Activated naive CD4-positive, alpha-beta T cell treated with anti-CD3 and anti-CD28 coated beads, Interleukin-2, amount 50 U/mL, for 72 hours (primary cell): ENCODE data around the gene MRPL37. TPM values are rescaled to one million over a fixed set of nuclear protein-coding genes. Genes with fewer than 3 reads are reported as not detected.
"Not testable (repeated sequence)": the region's sequence is repeated elsewhere in the genome, so short reads cannot be mapped to it uniquely, and the experiment has no call there.

ENCODE experiments used
- ATAC-seq, 2 donors: fragments of 150-1000 bp; cut with Tn5 transposase; 2 replicates each; pipeline ENCODE4 v1.10.0; 2021; ENCODE audit warnings: mild to moderate bottlenecking in 2 of 2, moderate library complexity in 2 of 2
- DNase-seq, 2 donors: peaks; one replicate each; pipeline ENCODE4 v3.0.0; 2021 to 2022; ENCODE audit warnings: low spot score in 2 of 2
- H3K27ac Mint-ChIP-seq, 2 donors: one replicate each; pipeline ENCODE4 v1.8.0; 2022; ENCODE audit warnings: mild to moderate bottlenecking in 2 of 2, mixed read lengths in 2 of 2
- H3K36me3 Mint-ChIP-seq, 2 donors: one replicate each; pipeline ENCODE4 v1.8.0; 2022; ENCODE audit warnings: mixed read lengths in 2 of 2
- H3K9me3 Mint-ChIP-seq, 2 donors: one replicate each; pipeline ENCODE4 v1.8.0; 2022; ENCODE audit warnings: mixed read lengths in 2 of 2
- total RNA-seq, 2 donors: library from RNA; stranded (reverse); gene quantifications; one replicate each; pipeline ENCODE4 v1.2.3, GENCODE V29; 2022

The MRPL37 gene
- total RNA-seq, 2 donors from 2014 or later, result 169 to 186 TPM

GRCh38 chr1:54225378-54225777 lies 25.4 kb downstream of the MRPL37 start:
- no peak for ATAC-seq
- H3K36me3 Mint-ChIP-seq, result no peaks in the 10 kb centered on the region

DNA sequence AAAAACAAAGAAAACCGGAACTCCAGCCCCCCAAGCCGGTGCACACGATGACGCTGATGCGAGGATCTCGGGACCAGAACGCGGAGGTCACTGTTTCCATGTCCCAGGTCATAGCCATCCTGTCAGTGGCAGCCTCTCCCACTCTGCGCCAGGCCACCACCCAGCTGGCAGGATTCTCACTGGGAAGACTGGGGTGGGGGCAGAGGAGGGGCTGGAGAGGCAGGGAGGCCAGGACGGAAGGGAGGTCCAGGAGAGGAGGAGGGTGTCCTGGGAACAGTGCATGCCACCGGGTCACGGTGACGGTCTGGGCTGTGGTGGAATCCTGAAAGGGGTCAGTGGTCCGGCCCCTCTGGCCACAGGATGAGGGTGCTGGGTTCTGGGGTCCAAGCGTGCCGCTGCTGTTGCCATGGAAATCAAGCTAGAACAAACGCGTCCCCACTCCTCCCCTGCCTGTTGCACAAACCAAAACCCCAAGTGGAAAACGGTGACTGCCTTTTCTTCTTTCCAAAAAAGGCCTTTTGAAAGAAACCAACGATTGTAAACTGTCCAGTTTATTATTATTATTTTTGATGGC lies 26.1 kb downstream of the MRPL37 start:
- peak overlapping the region in 1 of 2 donors; percentile 44 for H3K27ac Mint-ChIP-seq
- no peaks in the 10 kb centered on the region for H3K36me3 Mint-ChIP-seq
- ATAC-seq, result no peak
- H3K9me3 Mint-ChIP-seq, result no peaks in the 10 kb centered on the region
- no peak for DNase-seq

More at GRCh38 chr1:54225378-54225777, 25.4 kb downstream of the MRPL37 start:
- peak overlapping the region in 1 of 2 donors; percentile 44 for H3K27ac Mint-ChIP-seq
- no peaks in the 10 kb centered on the region for H3K9me3 Mint-ChIP-seq
- DNase-seq, result no peak

- H3K27ac Mint-ChIP-seq, result peak overlapping the region; percentile 74 to 76
- H3K36me3 Mint-ChIP-seq, result no peaks in the 10 kb centered on the region
- DNase-seq, result no peak
- H3K9me3 Mint-ChIP-seq, result no peaks in the 10 kb centered on the region
- ATAC-seq, result no peak
Observed at GRCh38 chr1:54227091-54227602, 27.2 kb downstream of the MRPL37 start.

GRCh38 chr1:54227891-54228310 lies 27.9 kb downstream of the MRPL37 start:
- H3K27ac Mint-ChIP-seq, result peak overlapping the region; percentile 72 to 76
- no peaks in the 10 kb centered on the region for H3K9me3 Mint-ChIP-seq
- peaks cover 0 to 5% of the 10 kb centered on the region in 2 donors for H3K36me3 Mint-ChIP-seq
- no peak for ATAC-seq
- no peak for DNase-seq

- peak overlapping the region in 1 of 2 donors; percentile 76 for H3K27ac Mint-ChIP-seq
- ATAC-seq, result no peak
- no peaks in the 10 kb centered on the region for H3K9me3 Mint-ChIP-seq
- peaks cover 0 to 6% of the 10 kb centered on the region in 2 donors for H3K36me3 Mint-ChIP-seq
- DNase-seq, result no peak
Observed at GRCh38 chr1:54228638-54229079, 28.7 kb downstream of the MRPL37 start.

GRCh38 chr1:54229281-54229891 lies 29.4 kb downstream of the MRPL37 start:
- H3K36me3 Mint-ChIP-seq, result peaks cover 0 to 6% of the 10 kb centered on the region in 2 donors
- peak; percentile 34 to 71 for ATAC-seq
- H3K9me3 Mint-ChIP-seq, result no peaks in the 10 kb centered on the region
- H3K27ac Mint-ChIP-seq, result peak overlapping the region; percentile 76 to 78
- DNase-seq, result no peak

- peaks cover 0 to 10% of the 10 kb centered on the region in 2 donors for H3K36me3 Mint-ChIP-seq
- DNase-seq (peak in 1 of 2 donors; percentile 44), ATAC-seq (peak; percentile 46 to 68)
- peak overlapping the region; percentile 7 to 76 for H3K27ac Mint-ChIP-seq
- no peaks in the 10 kb centered on the region for H3K9me3 Mint-ChIP-seq
Observed at GRCh38 chr1:54230507-54231339, 30.8 kb downstream of the MRPL37 start.

DNA sequence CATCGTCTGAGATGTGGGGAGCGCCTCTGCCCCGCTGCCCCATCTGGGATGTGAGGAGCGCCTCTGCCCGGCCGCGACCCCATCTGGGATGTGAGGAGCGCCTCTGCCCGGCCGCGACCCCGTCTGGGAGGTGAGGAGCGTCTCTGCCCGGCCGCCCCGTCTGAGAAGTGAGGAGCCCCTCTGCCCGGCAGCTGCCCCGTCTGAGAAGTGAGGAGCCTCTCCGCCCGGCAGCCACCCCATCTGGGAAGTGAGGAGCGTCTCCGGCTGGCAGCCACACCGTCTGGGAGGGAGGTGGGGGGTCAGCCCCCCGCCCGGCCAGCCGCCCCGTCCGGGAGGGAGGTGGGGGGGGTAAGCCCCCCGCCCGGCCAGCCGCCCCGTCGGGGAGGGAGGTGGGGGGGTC lies 33.2 kb downstream of the MRPL37 start:
- not testable (repeated sequence) for ATAC-seq, H3K27ac Mint-ChIP-seq, DNase-seq, H3K9me3 Mint-ChIP-seq
- peaks cover 4 to 10% of the 10 kb centered on the region in 2 donors for H3K36me3 Mint-ChIP-seq

DNA sequence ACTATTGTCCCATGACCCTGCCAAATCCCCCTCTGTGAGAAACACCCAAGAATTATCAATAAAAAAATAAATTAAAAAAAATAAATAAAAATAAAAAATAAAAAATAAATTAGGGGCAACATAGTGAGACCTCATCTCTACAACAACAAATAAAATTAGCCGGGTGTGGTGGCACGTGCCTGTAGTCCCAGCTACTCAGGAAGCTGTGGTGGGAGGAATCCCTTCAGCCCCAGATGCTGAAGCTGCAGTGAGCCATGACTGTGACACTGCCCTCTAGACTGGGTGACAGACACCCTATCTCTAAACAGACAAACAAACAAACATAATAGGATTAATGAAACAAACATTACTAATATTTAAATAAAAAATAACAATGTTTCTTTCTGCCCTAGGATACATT lies 34.3 kb downstream of the MRPL37 start:
- Mint-ChIP-seq H3K36me3 (peaks cover 4 to 10% of the 10 kb centered on the region in 2 donors), H3K9me3 (no peaks in the 10 kb centered on the region), H3K27ac (no peak overlapping the region)
- DNase-seq (no peak), ATAC-seq (no peak)

DNA sequence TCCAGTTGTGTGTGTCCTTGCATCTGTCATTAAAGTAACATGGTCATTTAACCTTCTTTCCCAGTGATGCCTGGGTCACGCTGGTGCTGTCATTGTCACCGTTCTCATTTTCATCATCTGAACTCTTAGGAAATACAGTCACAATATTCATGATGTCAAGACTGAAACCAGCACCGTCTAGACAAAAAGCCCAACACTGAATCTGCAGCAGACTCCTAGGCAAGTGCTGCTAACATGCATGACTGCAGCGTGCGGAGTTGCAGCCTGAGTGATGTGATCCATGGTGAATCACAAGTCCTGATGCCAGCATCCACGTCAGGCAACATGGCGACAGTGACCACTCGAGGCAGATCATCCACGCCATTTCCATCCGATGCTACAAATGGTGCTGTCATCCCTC lies 37.6 kb downstream of the MRPL37 start:
- Mint-ChIP-seq H3K9me3 (no peaks in the 10 kb centered on the region), H3K36me3 (peaks cover 4 to 8% of the 10 kb centered on the region in 2 donors), H3K27ac (no peak overlapping the region)
- ATAC-seq (no peak), DNase-seq (no peak)

DNA sequence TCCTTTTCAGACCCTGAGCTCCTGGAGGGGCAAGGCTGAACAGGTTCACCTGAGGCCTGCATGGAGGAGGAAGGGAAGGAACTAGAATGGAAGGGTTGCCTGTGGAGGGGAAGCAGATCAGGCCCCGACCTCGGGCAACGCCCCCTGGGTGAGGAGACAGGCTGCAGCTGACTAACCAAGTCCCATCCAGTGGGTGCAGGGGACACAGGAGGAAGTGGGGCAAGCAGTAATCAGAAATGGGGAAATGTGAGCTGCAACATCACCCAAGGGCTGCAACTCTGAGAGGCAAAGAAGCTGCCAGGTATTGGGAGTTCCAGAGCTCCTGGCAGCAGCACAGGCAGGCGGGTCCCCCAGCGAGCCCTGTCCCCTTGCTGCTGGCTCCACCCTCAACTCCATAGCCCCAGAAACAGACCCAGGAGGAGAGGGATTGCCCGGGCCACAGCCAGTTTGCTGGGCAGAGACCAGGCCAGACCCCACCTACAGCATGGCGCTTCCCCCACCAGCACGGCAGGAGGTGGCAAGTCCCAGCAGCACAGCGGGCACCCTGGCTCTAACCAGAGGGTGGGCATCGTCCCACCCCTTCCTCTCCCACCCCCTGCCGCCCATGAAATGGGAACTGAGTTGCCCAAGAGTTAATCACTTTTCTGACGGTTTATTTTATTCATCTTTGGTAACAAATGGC lies 38.5 kb downstream of the MRPL37 start:
- peak in 1 of 2 donors; percentile 15 for ATAC-seq
- Mint-ChIP-seq H3K36me3 (peaks cover 4% of the 10 kb centered on the region in 2 donors), H3K9me3 (no peaks in the 10 kb centered on the region)

DNA sequence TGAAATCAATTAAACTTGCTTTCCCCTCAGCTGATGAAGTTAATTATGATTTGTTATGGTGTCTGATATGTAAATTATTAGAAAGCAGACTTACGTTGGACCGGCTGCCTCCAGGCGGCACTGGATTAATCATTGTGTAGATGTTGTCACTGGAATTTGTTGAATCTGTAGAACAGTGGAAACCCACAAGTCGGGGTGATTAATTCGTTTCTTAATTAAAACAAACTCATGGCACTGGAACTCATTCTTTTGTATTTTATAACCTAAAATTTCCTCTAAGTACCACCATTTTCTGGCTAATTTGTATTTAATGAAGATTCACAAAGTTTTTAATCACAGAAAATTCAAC lies 39.0 kb downstream of the MRPL37 start:
- H3K36me3 Mint-ChIP-seq, result peaks cover 4% of the 10 kb centered on the region in 2 donors
- ATAC-seq (no peak), DNase-seq (no peak)
- H3K9me3 Mint-ChIP-seq, result no peaks in the 10 kb centered on the region
- H3K27ac Mint-ChIP-seq, result no peak overlapping the region

More for the DNA sequence above, 38.5 kb downstream of the MRPL37 start:
- DNase-seq, result no peak
- H3K27ac Mint-ChIP-seq, result peak overlapping the region in 1 of 2 donors; percentile 14

DNA sequence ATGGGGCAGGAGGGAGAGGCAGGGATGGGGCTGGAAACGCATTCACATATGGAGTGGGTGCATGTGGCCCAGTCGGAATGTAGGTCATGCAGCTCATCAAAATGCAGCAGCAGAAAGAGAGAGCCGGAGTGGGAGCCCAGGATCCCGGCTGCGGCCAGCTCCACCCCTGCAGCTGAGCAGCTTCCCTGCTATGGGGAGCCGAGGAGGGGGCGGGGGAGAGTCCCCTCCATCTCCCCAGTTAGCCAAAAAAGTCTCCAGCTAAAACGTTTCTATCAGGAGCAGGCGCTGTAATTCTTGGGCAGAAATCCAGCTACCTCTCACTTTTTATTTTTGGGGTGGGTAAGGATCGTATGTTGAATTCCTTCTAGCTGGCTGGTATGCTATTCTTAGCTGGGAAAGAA lies 39.7 kb downstream of the MRPL37 start:
- no peak for ATAC-seq
- no peak for DNase-seq
- Mint-ChIP-seq H3K36me3 (peaks cover 3 to 4% of the 10 kb centered on the region in 2 donors), H3K9me3 (no peaks in the 10 kb centered on the region), H3K27ac (peak overlapping the region in 1 of 2 donors; percentile 29)

DNA sequence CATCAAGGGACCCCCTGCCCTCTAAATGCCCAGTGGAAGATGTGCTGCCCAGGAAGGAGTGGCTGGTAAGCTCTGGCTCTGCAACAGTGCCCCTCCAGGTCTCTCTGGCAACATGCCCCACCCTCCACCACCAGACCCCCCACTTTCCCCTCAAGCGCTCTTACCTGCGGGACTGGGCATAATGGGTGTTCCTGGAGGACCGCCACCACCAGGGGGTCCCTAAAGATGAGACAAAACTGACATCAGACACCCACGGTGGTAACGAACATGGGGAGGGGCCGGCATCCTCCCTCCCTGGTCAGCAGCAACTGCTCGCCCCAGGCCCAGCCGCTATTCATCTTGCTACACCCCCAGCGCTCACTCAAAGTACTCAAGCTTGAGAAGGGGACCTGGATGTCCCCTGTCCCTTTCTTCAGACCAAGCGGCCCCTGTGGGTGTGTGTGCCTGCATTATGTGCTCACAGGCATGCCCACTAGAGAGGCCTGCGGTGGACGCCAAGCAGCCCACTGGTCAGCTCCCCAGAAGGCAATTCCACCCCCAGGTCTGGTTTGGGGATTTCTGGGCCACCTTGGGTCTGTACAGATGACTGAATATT lies 40.9 kb downstream of the MRPL37 start:
- DNase-seq (no peak), ATAC-seq (no peak)
- H3K36me3 Mint-ChIP-seq, result peaks cover 0 to 4% of the 10 kb centered on the region in 2 donors
- H3K27ac Mint-ChIP-seq, result no peak overlapping the region
- H3K9me3 Mint-ChIP-seq, result no peaks in the 10 kb centered on the region

DNA sequence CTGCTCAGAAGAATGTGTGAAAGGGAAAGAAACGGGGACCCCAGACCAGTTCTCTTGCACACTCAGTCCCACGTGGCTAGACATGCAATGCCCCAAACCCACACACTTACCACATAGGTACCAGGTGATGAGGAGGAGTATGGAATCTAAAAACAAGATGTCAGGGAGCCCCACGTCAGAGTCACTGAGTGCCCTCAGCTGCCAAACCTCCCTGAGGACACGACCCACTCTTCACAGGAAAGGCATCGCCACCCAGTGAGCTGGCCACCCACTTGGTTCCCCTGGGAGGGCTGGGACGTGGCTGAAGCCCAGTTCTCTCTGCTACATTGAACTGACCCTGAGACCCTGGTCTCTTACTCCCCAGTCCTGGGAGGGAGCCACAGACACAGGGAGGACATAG lies 41.4 kb downstream of the MRPL37 start:
- no peaks in the 10 kb centered on the region for H3K9me3 Mint-ChIP-seq
- no peak for ATAC-seq
- H3K27ac Mint-ChIP-seq, result peak overlapping the region in 1 of 2 donors; percentile 89
- no peak for DNase-seq
- H3K36me3 Mint-ChIP-seq, result peaks cover 0 to 4% of the 10 kb centered on the region in 2 donors

GRCh38 chr1:54243022-54243421 lies 43.1 kb downstream of the MRPL37 start:
- no peak for ATAC-seq
- Mint-ChIP-seq H3K27ac (no peak overlapping the region), H3K36me3 (no peaks in the 10 kb centered on the region), H3K9me3 (no peaks in the 10 kb centered on the region)
- no peak for DNase-seq
